ENCODE results near the gene NCAPH2.

Gene NCAPH2

GRCh38 chr22:50569041-50569459 is 61.0 kb downstream of the NCAPH2 start:
- no peak for TF ChIP-seq CTCF (conservative IDR thresholded peaks at IDR 0.05; ENCODE audit: control insufficient read depth, insufficient read depth, low read depth, low read length)
- no peak overlapping the region for H3K4me3 ChIP-seq (ENCODE audit: control insufficient read depth, low read depth, low read length)
- DNase-seq (ENCODE audit: low read depth): no peak

- no peak for DNase-seq (ENCODE audit: low read depth)
- TF ChIP-seq CTCF (conservative IDR thresholded peaks at IDR 0.05; ENCODE audit: control insufficient read depth, insufficient read depth, low read depth, low read length): no peak
- H3K4me3 ChIP-seq (ENCODE audit: control insufficient read depth, low read depth, low read length): no peak overlapping the region
Measured at GRCh38 chr22:50569896-50570535, 62.0 kb downstream of the NCAPH2 start.

GRCh38 chr22:50570861-50571260 is 62.8 kb downstream of the NCAPH2 start:
- no peak for TF ChIP-seq CTCF (conservative IDR thresholded peaks at IDR 0.05; ENCODE audit: control insufficient read depth, insufficient read depth, low read depth, low read length)
- no peak for DNase-seq (ENCODE audit: low read depth)
- H3K4me3 ChIP-seq (ENCODE audit: control insufficient read depth, low read depth, low read length): no peak overlapping the region

- DNase-seq (ENCODE audit: low read depth): no peak
- TF ChIP-seq CTCF (conservative IDR thresholded peaks at IDR 0.05; ENCODE audit: control insufficient read depth, insufficient read depth, low read depth, low read length): no peak
- no peak overlapping the region for H3K4me3 ChIP-seq (ENCODE audit: control insufficient read depth, low read depth, low read length)
Measured at GRCh38 chr22:50571264-50572175, 63.5 kb downstream of the NCAPH2 start.

GRCh38 chr22:50572965-50573364 is 64.9 kb downstream of the NCAPH2 start:
- TF ChIP-seq CTCF (conservative IDR thresholded peaks at IDR 0.05; ENCODE audit: control insufficient read depth, insufficient read depth, low read depth, low read length): no peak

GRCh38 chr22:50573491-50574382 is 65.7 kb downstream of the NCAPH2 start:
- DNase-seq (ENCODE audit: low read depth): no peak
- no peak overlapping the region for H3K4me3 ChIP-seq (ENCODE audit: control insufficient read depth, low read depth, low read length)
- no peak for TF ChIP-seq CTCF (conservative IDR thresholded peaks at IDR 0.05; ENCODE audit: control insufficient read depth, insufficient read depth, low read depth, low read length)

More at GRCh38 chr22:50572965-50573364, 64.9 kb downstream of the NCAPH2 start:
- no peak for DNase-seq (ENCODE audit: low read depth)
- H3K4me3 ChIP-seq (ENCODE audit: control insufficient read depth, low read depth, low read length): no peak overlapping the region

Measured in fibroblast of mammary gland (primary cell).